Activated CD8-positive, alpha-beta T cell treated with anti-CD3 and anti-CD28 coated beads for 36 hours (primary cell): Measurements from ENCODE around the gene TTYH2. TPM values are rescaled to one million over a fixed set of nuclear protein-coding genes. Genes with fewer than 3 reads are reported as not detected.
"Not testable (repeated sequence)": the region's sequence is repeated elsewhere in the genome, so short reads cannot be mapped to it uniquely, and the experiment has no call there.

Experiments used
- ATAC-seq: fragments of 200-7000 bp; cut with Tn5 transposase; one replicate; pipeline ENCODE4 v1.10.0; 2021; ENCODE audit warnings: mild to moderate bottlenecking, moderate library complexity
- CTCF ChIA-PET: fragments of 350-600 bp; sonication (Branson Sonifier 250); formaldehyde crosslinking; loops from one replicate; lab custom pipeline; 2021; ENCODE audit warnings: antibody characterized with exemption; lab: Charles Lee
- POLR2A ChIA-PET: fragments of 350-600 bp; sonication (Branson Sonifier 250); formaldehyde crosslinking; loops from one replicate; lab custom pipeline; 2021; ENCODE audit warnings: antibody characterized with exemption; lab: Charles Lee
- DNase-seq: peaks from one replicate; pipeline ENCODE4 v3.0.0-alpha.2; 2020
- H3K27ac Mint-ChIP-seq: one replicate; pipeline ENCODE4 v1.8.0; 2021; ENCODE audit warnings: mild to moderate bottlenecking, mixed read lengths
- H3K27me3 Mint-ChIP-seq: one replicate; pipeline ENCODE4 v1.8.0; 2021; ENCODE audit warnings: mixed read lengths
- H3K36me3 Mint-ChIP-seq: one replicate; pipeline ENCODE4 v1.8.0; 2021; ENCODE audit warnings: low read depth, mixed read lengths
- H3K4me1 Mint-ChIP-seq: one replicate; pipeline ENCODE4 v1.8.0; 2021; ENCODE audit warnings: low read depth, mixed read lengths
- H3K4me3 Mint-ChIP-seq: one replicate; pipeline ENCODE4 v1.8.0; 2021; ENCODE audit warnings: mild to moderate bottlenecking, moderate library complexity, mixed read lengths
- H3K9me3 Mint-ChIP-seq: one replicate; pipeline ENCODE4 v1.8.0; 2021; ENCODE audit warnings: mixed read lengths
- CTCF ChIP-seq: fragments of 200-600 bp; IDR thresholded peaks from one replicate; pipeline ENCODE4 v1.8.0; 2022; ENCODE audit warnings: antibody characterized with exemption, mild to moderate bottlenecking
- intact Hi-C: fragments of 100-400 bp; cut with micrococcal nuclease; formaldehyde crosslinking; loops from one replicate; pipeline ENCODE4 v1.10.0; 2022
- total RNA-seq, 2 experiments: library from RNA; stranded (reverse); gene quantifications; one replicate each; pipeline ENCODE4 v1.2.3, GENCODE V29; 2021

Gene TTYH2
- total RNA-seq, 2 experiments from 2014 or later: 3.4 to 4.9 TPM

GRCh38 chr17:74259667-74260524 lies 46.5 kb downstream of the TTYH2 start:
- no peaks in the 10 kb centered on the region for H3K36me3 Mint-ChIP-seq
- ChIA-PET POLR2A (interaction anchor here (1.1 to 1.2 kb wide), 2 partner anchors 9 to 15 kb away, joined by 3 read pairs; no protein-coding TSS in a partner anchor), CTCF (interaction anchor here (1.4 kb wide), 1 partner anchor 108 kb away, joined by 3 read pairs; no protein-coding TSS in a partner anchor)
- H3K27me3 Mint-ChIP-seq: no peaks in the 10 kb centered on the region
- DNase-seq: no peak
- H3K27ac Mint-ChIP-seq: no peak overlapping the region
- no peak for TF ChIP-seq CTCF
- no peaks in the 10 kb centered on the region for H3K9me3 Mint-ChIP-seq
- intact Hi-C loops: no loop called here
- no peak for ATAC-seq
- H3K4me1 Mint-ChIP-seq: no peaks in the 10 kb centered on the region
- H3K4me3 Mint-ChIP-seq: no peak overlapping the region

DNA sequence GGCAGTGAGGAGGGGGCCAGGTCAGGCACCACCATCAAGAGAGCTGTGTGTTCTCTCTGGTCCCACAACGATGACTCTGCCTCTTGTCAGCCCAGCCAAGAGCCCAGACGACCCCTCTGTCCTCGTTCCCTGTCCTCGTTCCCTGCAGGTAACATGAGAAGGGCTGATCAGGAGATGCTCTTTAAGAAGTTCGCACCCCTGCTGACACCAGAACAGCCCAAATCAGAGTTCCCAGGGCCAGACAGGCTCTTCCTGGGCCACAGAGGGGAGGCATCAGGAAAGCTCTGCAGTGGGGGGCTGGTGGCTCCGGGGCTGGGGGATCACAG lies 47.1 kb downstream of the TTYH2 start:
- ATAC-seq (no peak), DNase-seq (no peak)

GRCh38 chr17:74262601-74263000 lies 49.2 kb downstream of the TTYH2 start:
- DNase-seq (no peak), ATAC-seq (no peak)
- TF ChIP-seq CTCF: no peak
- POLR2A ChIA-PET: no interaction called here
- no peaks in the 10 kb centered on the region for H3K9me3 Mint-ChIP-seq
- no peaks in the 10 kb centered on the region for H3K36me3 Mint-ChIP-seq
- H3K27me3 Mint-ChIP-seq: peaks cover under 1% of the 10 kb centered on the region
- CTCF ChIA-PET: interaction anchor here (0.6 to 1.2 kb wide), 2 partner anchors 21 to 40 kb away, joined by 3 to 4 read pairs; no protein-coding TSS in a partner anchor
- no peak overlapping the region for H3K4me3 Mint-ChIP-seq
- intact Hi-C loops: no loop called here
- H3K27ac Mint-ChIP-seq: no peak overlapping the region
- no peaks in the 10 kb centered on the region for H3K4me1 Mint-ChIP-seq

More for the DNA sequence above, 47.1 kb downstream of the TTYH2 start:
- H3K4me3 Mint-ChIP-seq: no peak overlapping the region
- H3K36me3 Mint-ChIP-seq: no peaks in the 10 kb centered on the region
- POLR2A ChIA-PET: interaction anchor here (0.7 to 1.1 kb wide), 2 partner anchors 8 to 43 kb away, joined by 3 read pairs; no protein-coding TSS in a partner anchor
- H3K27me3 Mint-ChIP-seq: no peaks in the 10 kb centered on the region
- CTCF ChIA-PET: no interaction called here
- H3K4me1 Mint-ChIP-seq: no peaks in the 10 kb centered on the region
- intact Hi-C loops: no loop called here
- no peak overlapping the region for H3K27ac Mint-ChIP-seq
- no peak for TF ChIP-seq CTCF
- no peaks in the 10 kb centered on the region for H3K9me3 Mint-ChIP-seq

DNA sequence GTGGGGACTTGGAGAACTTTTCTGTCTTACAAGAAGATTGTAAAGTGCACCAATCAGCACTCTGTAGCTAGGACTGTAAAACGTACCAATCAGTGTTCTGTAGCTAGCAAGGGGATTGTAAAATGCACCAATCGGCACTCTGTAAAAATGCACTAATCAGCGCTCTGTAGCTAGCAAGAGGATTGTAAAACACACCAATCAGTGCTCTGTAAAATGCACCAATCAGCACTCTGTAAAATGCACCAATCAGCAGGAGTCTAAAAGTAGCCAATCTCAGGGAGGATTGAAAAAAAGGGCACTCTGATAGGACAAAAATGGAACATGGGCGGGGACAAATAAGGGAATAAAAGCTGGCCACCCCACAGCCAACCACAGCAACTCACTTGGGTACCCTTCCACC lies 53.7 kb downstream of the TTYH2 start:
- DNase-seq, H3K27me3 Mint-ChIP-seq, H3K36me3 Mint-ChIP-seq, H3K9me3 Mint-ChIP-seq, intact Hi-C loops, H3K4me3 Mint-ChIP-seq, POLR2A ChIA-PET, H3K27ac Mint-ChIP-seq, CTCF ChIA-PET, H3K4me1 Mint-ChIP-seq, ATAC-seq: not testable (repeated sequence)

GRCh38 chr17:74267579-74267978 lies 54.2 kb downstream of the TTYH2 start:
- POLR2A ChIA-PET: no interaction called here
- ATAC-seq: no peak

More at GRCh38 chr17:74267579-74267978, 54.2 kb downstream of the TTYH2 start:
- Mint-ChIP-seq H3K27me3 (peaks cover 4% of the 10 kb centered on the region), H3K9me3 (no peaks in the 10 kb centered on the region), H3K4me1 (no peaks in the 10 kb centered on the region), H3K4me3 (no peak overlapping the region), H3K27ac (no peak overlapping the region), H3K36me3 (no peaks in the 10 kb centered on the region)
- no peak for TF ChIP-seq CTCF
- intact Hi-C loops: no loop called here
- DNase-seq: no peak
- CTCF ChIA-PET: no interaction called here
